ENCODE results near the gene NANOGP8. TPM values are rescaled to one million over a fixed set of nuclear protein-coding genes. Genes with fewer than 3 reads are reported as not detected.

NANOGP8 gene
- total and polyA plus RNA-seq, 9 of the 15 experiments (the other 6 are each of a cell fraction or from before 2014, with no cell fraction given): not detected

GRCh38 chr15:35062738-35063099, 22.4 kb downstream of the NANOGP8 start:
- Histone ChIP-seq H3K79me2 (ENCODE audit: control insufficient read depth, insufficient read depth, low read length) (no peaks in the 10 kb centered on the region), H4K20me1 (replicated peaks; ENCODE audit: control insufficient read depth, insufficient read depth, low read length) (no peaks in the 10 kb centered on the region), H3K36me3 (ENCODE audit: control insufficient read depth, insufficient read depth, low read length) (no peaks in the 10 kb centered on the region), H3K4me3 (no peak overlapping the region), H3K4me2 (ENCODE audit: insufficient read depth, low read length) (no peak overlapping the region), H3K27ac (ENCODE audit: extremely low read depth, low read depth, low read length) (no peak overlapping the region), H3K9me3 (replicated peaks; ENCODE audit: control insufficient read depth, insufficient read depth, low read depth, low read length) (no peaks in the 10 kb centered on the region), H3K9ac (ENCODE audit: insufficient read depth in 1 of 2, low read depth in 2 of 2, low read length in 2 of 2) (no peak overlapping the region), H3K27me3 (ENCODE audit: control insufficient read depth in 2 of 2, insufficient read depth in 2 of 2, low read length in 2 of 2) (no peaks in the 10 kb centered on the region), H3K4me1 (replicated peaks in 1 of 2; ENCODE audit: control insufficient read depth in 2 of 2, insufficient read depth in 2 of 2, low read length in 2 of 2) (peaks cover 0 to 3% of the 10 kb centered on the region in 2 experiments; a peak in 2 of 5 replicates), H3K9me1 (ENCODE audit: control insufficient read depth, insufficient read depth, low read length) (no peaks in the 10 kb centered on the region), H2AFZ (ENCODE audit: low read depth, low read length) (no peak overlapping the region)
- DNase-seq (ENCODE audit: extremely low read depth in 1 of 4, low spot score in 3 of 4): no peak
- intact Hi-C loops (cut with micrococcal nuclease): loop anchor here (10.0 kb wide), 2 partner anchors 78 to 438 kb away; partner anchors contain the start of gene ZNF770
- in situ Hi-C loops (cut with MboI): no loop called here
- ATAC-seq: no peak
- POLR2A ChIA-PET: no interaction called here
- WGBS (ENCODE audit: insufficient coverage, low coverage, missing lambda C conversion rate): 40% methylated on average over 1 of the region's 1 CpG
- CTCF ChIA-PET (ENCODE audit: low intra/inter-chr PET ratio): no interaction called here
- FAIRE-seq: no peak
- TF ChIP-seq HNRNPH1 (optimal IDR thresholded peaks at IDR 0.05; ENCODE audit: low read depth, low read length) (no peak), LARP7 (IDR thresholded peaks at IDR 0.05) (no peak), HNRNPK (IDR thresholded peaks at IDR 0.05; ENCODE audit: low read depth, low read length, poor library complexity, severe bottlenecking) (no peak), CBX1 (IDR thresholded peaks at IDR 0.05; ENCODE audit: low read depth) (no peak), ZFP36 (IDR thresholded peaks at IDR 0.05; ENCODE audit: low read depth, low read length, partially characterized antibody) (no peak)
- BruUV-seq (replicated peaks): no TSS peak
